GM12878 (cell line): ENCODE measurements around the gene ANKRD28. TPM values are rescaled to one million over a fixed set of nuclear protein-coding genes. Genes with fewer than 3 reads are reported as not detected.

Experiments
- ATAC-seq: fragments of 200-7000 bp; cut with Tn5 transposase; 3 replicates; pipeline ENCODE4 v1.9.1; 2020; ENCODE audit warnings: mild to moderate bottlenecking, moderate library complexity
- BruUV-seq: library from RNA; stranded (reverse); fragments of 400-500 nt; replicated peaks from 2 replicates; lab custom pipeline; 2021; lab: Mats Ljungman, UMichigan
- CTCF ChIA-PET: fragments of 300-600 bp; sonication (Branson Sonifier 250); formaldehyde crosslinking; extraction: SDS; loops from one replicate; lab custom pipeline; 2021; ENCODE audit warnings: inconsistent platforms; lab: Yijun Ruan, JAX
- POLR2A ChIA-PET: fragments of 350-600 bp; formaldehyde crosslinking; extraction: SDS; loops from one replicate; lab custom pipeline; 2021; ENCODE audit warnings: inconsistent platforms; lab: Charles Lee
- RAD21 ChIA-PET: fragments of 300-600 bp; sonication (Branson Sonifier 250); formaldehyde crosslinking; loops from one replicate; lab custom pipeline; 2023; ENCODE audit warnings: antibody characterized with exemption; ENCODE audit not compliant: unreplicated experiment; lab: Charles Lee
- SMC1A ChIA-PET: fragments of 300-600 bp; sonication (Branson Sonifier 250); formaldehyde crosslinking; loops from one replicate; lab custom pipeline; 2023; ENCODE audit not compliant: unreplicated experiment, uncharacterized antibody; lab: Charles Lee
- DNase-seq: peaks from one replicate; pipeline ENCODE4 v3.0.0-alpha.2; 2011; ENCODE audit warnings: low read depth, low spot score
- FAIRE-seq: peaks from 3 replicates; lab custom pipeline; 2011; peaks lifted over from hg19 to GRCh38; lab: Jason Lieb, UNC
- H2AFZ ChIP-seq: 2 replicates; pipeline ENCODE4 v1.6.0; 2011; ENCODE audit warnings: low read depth, low read length, control low read depth; ENCODE audit not compliant: control insufficient read depth
- H3K27ac ChIP-seq: 2 replicates; pipeline ENCODE4 v1.5.1; 2011; ENCODE audit warnings: control low read depth; ENCODE audit not compliant: control insufficient read depth, insufficient read depth
- H3K27me3 ChIP-seq, 2 experiments: replicated peaks in 1 of 2; 2 replicates each; pipeline versions ENCODE4 v1.6.0 to v1.6.1; 2011; ENCODE audit warnings: low read length in 1 of 2; ENCODE audit not compliant: control insufficient read depth in 2 of 2, insufficient read depth in 2 of 2
- H3K36me3 ChIP-seq, 2 experiments: 2 replicates each; pipeline ENCODE4 v1.5.1; 2011; ENCODE audit warnings: low read length in 1 of 2; ENCODE audit not compliant: control insufficient read depth in 2 of 2, insufficient read depth in 2 of 2
- H3K4me1 ChIP-seq: 2 replicates; pipeline ENCODE4 v1.6.1; 2011; ENCODE audit warnings: mild to moderate bottlenecking, low read length, moderate library complexity, mixed read lengths; ENCODE audit not compliant: control insufficient read depth, insufficient read depth
- H3K4me2 ChIP-seq: 2 replicates; pipeline ENCODE4 v1.6.0; 2011; ENCODE audit warnings: control low read depth; ENCODE audit not compliant: control insufficient read depth, insufficient read depth
- H3K4me3 ChIP-seq: fragments of 200-600 bp; sonication (generic); 2 replicates; pipeline ENCODE4 v1.5.1; 2016
- H3K79me2 ChIP-seq: 2 replicates; pipeline ENCODE4 v1.6.0; 2011; ENCODE audit warnings: low read length; ENCODE audit not compliant: control insufficient read depth, insufficient read depth
- H3K9ac ChIP-seq: 2 replicates; pipeline ENCODE4 v1.8.0; 2011; ENCODE audit warnings: low read length, control low read depth, mixed read lengths; ENCODE audit not compliant: control insufficient read depth, insufficient read depth
- H3K9me3 ChIP-seq: replicated peaks from 3 replicates; pipeline ENCODE4 v1.5.1; 2011; ENCODE audit warnings: mild to moderate bottlenecking, low read length; ENCODE audit not compliant: control insufficient read depth, insufficient read depth
- H4K20me1 ChIP-seq: 2 replicates; pipeline ENCODE4 v1.6.0; 2011; ENCODE audit not compliant: control insufficient read depth, insufficient read depth
- PAX5 ChIP-seq: IDR thresholded peaks from 2 replicates; pipeline ENCODE4 v1.6.1; 2011; ENCODE audit warnings: low read depth, low read length, borderline replicate concordance
- WRNIP1 ChIP-seq: IDR thresholded peaks from 2 replicates; pipeline ENCODE4 v1.6.1; 2011; ENCODE audit warnings: low read depth, low read length, improper control_type of control experiment, borderline replicate concordance
- WGBS: methylation state at CpG from one replicate; pipeline ENCODE4 v1.1.6; 2016; ENCODE audit warnings: low lambda C conversion rate; ENCODE audit not compliant: insufficient replicate concordance, insufficient coverage; ENCODE audit errors: missing lambda C conversion rate; 5-methylcytosine and 5-hydroxymethylcytosine counted together
- in situ Hi-C: fragments of 300-500 bp; cut with MboI; formaldehyde crosslinking; loops from 9 replicates; pipeline ENCODE4 v1.14.3; 2018; ENCODE audit warnings: mixed read lengths
- intact Hi-C: fragments of 100-400 bp; cut with micrococcal nuclease; formaldehyde crosslinking; loops from one replicate; pipeline ENCODE4 v1.14.2; 2022; ENCODE audit not compliant: unreplicated experiment
- polyA plus RNA-seq, 11 experiments: library from polyadenylated mRNA; depleted of rRNA in 4 of 11; unstranded in 6 of 11; stranded (reverse) in 5 of 11; fragments of >200 nt; fragmentation: Nextera tagmentation in 4 of 11; fragmentation: Illumina TruSeq in 1 of 11; extraction: Ambion mirVana in 4 of 11; extraction: Trizol in 1 of 11; gene quantifications; 1 replicate in 1 of 11; 2 replicates in 10 of 11; pipeline versions ENCODE4 v1.2.1 to v1.2.3, GENCODE V29; 2011 to 2016; ENCODE audit warnings: inconsistent platforms in 2 of 11, missing spikeins in 2 of 11, low read depth in 1 of 11
- total RNA-seq, 4 experiments: library from RNA; depleted of rRNA in 3 of 4; stranded (reverse); fragments of >200 nt in 3 of 4; fragmentation: Illumina TruSeq in 1 of 4; extraction: Trizol in 1 of 4; gene quantifications; 2 replicates each; pipeline versions ENCODE4 v1.2.1 to v1.2.3, GENCODE V29; 2013 to 2021
- TF ChIP-seq, protein P1 (sequence below): fragments of 450-650 bp; IDR thresholded peaks from 2 replicates; pipeline ENCODE4 v1.6.1; 2016; ENCODE audit warnings: mild to moderate bottlenecking
- TF ChIP-seq, protein P2 (sequence below): fragments of 450-650 bp; IDR thresholded peaks from 2 replicates; pipeline ENCODE4 v1.6.1; 2016; ENCODE audit warnings: mild to moderate bottlenecking
- TF ChIP-seq, protein P3 (sequence below): fragments of 450-650 bp; IDR thresholded peaks from 2 replicates; pipeline ENCODE4 v1.6.1; 2018; ENCODE audit warnings: borderline replicate concordance, mild to moderate bottlenecking; ENCODE audit not compliant: partially characterized antibody

ANKRD28 gene
- total and polyA plus RNA-seq, 10 of the 15 experiments (the other 5 are each of a cell fraction or from before 2014, with no cell fraction given) = 11.2 to 105 (median 38.3) TPM

DNA sequence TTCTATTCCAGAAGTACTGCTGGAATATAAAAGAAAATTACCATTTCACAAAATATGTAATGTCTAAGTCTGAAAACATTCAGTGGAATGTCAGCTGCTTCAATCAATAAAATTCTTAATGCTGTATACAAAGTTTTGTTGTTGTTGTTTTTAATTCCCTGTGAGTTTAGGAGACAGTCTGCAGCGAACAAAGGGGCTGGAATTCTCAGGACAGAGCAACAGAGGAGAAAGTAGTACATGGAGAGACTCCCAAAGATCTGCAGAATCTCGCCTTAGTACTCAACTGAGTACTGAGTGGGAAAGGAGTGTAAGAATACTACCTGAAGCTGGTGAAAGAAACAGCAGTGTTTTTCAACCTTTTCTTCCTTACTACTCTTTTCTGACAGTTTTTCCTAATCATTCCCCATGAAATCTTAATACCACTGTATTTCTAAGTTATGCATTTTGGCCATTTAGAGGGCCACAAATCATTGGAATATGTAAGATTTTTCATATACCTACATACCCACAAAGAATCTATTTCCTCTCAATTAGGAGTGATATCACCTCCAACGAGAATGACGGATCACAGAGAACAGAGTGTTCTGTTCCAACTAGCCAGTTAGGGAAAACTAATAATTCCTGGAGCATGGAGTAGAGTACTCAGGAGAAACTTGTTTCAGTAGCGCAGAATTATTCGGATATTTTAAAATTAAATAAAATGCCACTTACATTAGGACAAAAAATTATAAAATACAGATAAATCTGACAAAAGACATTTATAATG, 16.0 kb downstream of the ANKRD28 start:
- Histone ChIP-seq H3K27me3 (no peaks in the 10 kb centered on the region), H3K4me1 (no peaks in the 10 kb centered on the region), H4K20me1 (no peaks in the 10 kb centered on the region), H3K9ac (no peak overlapping the region), H3K4me2 (no peak overlapping the region), H2AFZ (no peak overlapping the region), H3K9me3 (no peaks in the 10 kb centered on the region; the same call in 2 of the 3 replicates), H3K4me3 (no peak overlapping the region), H3K79me2 (peaks cover 51% of the 10 kb centered on the region), H3K36me3 (peaks cover 3 to 9% of the 10 kb centered on the region in 2 experiments; a peak in 3 of 4 replicates), H3K27ac (no peak overlapping the region)
- FAIRE-seq (no peak), ATAC-seq (no peak), DNase-seq (no peak)
- TF ChIP-seq PAX5 (no peak), WRNIP1 (no peak)
- TF ChIP-seq, protein P1, sequence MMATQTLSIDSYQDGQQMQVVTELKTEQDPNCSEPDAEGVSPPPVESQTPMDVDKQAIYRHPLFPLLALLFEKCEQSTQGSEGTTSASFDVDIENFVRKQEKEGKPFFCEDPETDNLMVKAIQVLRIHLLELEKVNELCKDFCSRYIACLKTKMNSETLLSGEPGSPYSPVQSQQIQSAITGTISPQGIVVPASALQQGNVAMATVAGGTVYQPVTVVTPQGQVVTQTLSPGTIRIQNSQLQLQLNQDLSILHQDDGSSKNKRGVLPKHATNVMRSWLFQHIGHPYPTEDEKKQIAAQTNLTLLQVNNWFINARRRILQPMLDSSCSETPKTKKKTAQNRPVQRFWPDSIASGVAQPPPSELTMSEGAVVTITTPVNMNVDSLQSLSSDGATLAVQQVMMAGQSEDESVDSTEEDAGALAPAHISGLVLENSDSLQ = no peak
- TF ChIP-seq, protein P2, sequence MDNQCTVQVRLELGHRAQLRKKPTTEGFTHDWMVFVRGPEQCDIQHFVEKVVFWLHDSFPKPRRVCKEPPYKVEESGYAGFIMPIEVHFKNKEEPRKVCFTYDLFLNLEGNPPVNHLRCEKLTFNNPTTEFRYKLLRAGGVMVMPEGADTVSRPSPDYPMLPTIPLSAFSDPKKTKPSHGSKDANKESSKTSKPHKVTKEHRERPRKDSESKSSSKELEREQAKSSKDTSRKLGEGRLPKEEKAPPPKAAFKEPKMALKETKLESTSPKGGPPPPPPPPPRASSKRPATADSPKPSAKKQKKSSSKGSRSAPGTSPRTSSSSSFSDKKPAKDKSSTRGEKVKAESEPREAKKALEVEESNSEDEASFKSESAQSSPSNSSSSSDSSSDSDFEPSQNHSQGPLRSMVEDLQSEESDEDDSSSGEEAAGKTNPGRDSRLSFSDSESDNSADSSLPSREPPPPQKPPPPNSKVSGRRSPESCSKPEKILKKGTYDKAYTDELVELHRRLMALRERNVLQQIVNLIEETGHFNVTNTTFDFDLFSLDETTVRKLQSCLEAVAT = no peak
- TF ChIP-seq, protein P3, sequence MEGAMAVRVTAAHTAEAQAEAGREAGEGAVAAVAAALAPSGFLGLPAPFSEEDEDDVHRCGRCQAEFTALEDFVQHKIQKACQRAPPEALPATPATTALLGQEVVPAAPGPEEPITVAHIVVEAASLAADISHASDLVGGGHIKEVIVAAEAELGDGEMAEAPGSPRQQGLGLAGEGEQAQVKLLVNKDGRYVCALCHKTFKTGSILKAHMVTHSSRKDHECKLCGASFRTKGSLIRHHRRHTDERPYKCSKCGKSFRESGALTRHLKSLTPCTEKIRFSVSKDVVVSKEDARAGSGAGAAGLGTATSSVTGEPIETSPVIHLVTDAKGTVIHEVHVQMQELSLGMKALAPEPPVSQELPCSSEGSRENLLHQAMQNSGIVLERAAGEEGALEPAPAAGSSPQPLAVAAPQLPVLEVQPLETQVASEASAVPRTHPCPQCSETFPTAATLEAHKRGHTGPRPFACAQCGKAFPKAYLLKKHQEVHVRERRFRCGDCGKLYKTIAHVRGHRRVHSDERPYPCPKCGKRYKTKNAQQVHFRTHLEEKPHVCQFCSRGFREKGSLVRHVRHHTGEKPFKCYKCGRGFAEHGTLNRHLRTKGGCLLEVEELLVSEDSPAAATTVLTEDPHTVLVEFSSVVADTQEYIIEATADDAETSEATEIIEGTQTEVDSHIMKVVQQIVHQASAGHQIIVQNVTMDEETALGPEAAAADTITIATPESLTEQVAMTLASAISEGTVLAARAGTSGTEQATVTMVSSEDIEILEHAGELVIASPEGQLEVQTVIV = no peak
- no TSS peak for BruUV-seq
- POLR2A ChIA-PET = interaction anchor here (0.6 kb wide), 2 partner anchors 14 to 596 kb away, joined by 3 read pairs; no protein-coding TSS in a partner anchor
- in situ Hi-C loops = no loop called here
- CTCF ChIA-PET = interaction anchor here (0.6 to 1.7 kb wide), 5 partner anchors 12 to 735 kb away, joined by 3 to 4 read pairs (median 3); no protein-coding TSS in a partner anchor
- intact Hi-C loops = no loop called here
- RAD21 ChIA-PET = interaction anchor here (1.0 to 1.3 kb wide), 3 partner anchors 17 to 29 kb away, joined by 3 to 4 read pairs (median 3); no protein-coding TSS in a partner anchor
- 91% methylated on average over 6 of the region's 6 CpGs for WGBS
- SMC1A ChIA-PET = interaction anchor here (0.7 to 1.5 kb wide), 6 partner anchors 10 to 25 kb away, joined by 3 to 7 read pairs (median 4); no protein-coding TSS in a partner anchor
